Islet precursor cell (in vitro differentiated cells): ENCODE data around the gene SH3GL1.
A peak's percentile ranks its signal among the peaks of the same experiment; 100 is the strongest.
"Not testable (repeated sequence)": the region's sequence is repeated elsewhere in the genome, so short reads cannot be mapped to it uniquely, and the experiment has no call there.

Source experiments
- DNase-seq: peaks from one replicate; pipeline ENCODE4 v3.0.0-alpha.2; 2018

The SH3GL1 gene

GRCh38 chr19:4362831-4363545 is 37.4 kb downstream of the SH3GL1 start:
- DNase-seq, result peak; percentile 60

- peak; percentile 49 for DNase-seq
These were observed 38.1 kb downstream of the SH3GL1 start for GRCh38 chr19:4362101-4362828.

DNA sequence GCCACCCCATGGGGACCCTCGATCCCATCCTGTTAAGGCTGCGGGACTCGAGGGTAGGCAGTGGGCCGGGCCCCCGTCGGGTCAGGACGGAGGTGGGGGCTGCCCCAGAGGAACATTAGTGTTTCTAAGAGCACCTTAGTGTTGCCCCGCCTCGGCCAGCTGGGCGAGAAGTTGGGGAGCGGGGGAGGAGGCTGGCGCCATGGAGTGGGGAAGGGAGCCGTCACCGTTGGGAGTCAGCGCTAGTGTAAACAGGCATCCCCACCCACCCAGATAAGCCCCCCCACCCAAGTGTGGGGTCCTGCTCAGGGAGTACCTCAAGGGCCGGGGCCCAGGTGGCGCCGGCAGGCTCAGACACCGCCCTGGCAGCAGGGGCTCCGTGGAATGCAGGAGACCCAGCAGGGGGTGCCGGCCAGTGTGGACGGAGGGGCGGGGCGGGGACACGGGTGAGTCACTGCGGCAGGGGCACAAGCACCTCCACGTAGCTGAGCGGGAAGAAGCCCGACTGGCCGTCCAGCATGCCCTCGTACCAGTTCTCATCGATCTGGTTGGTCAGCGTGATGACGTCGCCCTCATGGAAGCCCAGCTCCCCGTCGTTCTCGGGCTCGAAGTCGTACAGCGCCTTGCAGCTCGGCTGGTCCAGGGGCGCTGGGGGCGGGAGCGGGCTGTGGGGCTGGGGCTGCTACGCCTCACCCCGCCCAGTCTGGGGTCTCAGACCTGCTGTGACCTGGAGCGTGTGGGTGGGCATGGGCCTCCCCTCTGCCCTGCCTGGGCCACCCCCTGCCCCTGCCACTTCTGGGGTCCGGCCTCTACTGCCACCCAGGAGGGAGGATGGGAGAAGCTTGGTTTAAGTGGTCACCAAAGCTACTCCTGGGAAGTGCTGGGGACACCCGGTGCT is 38.9 kb downstream of the SH3GL1 start:
- peak; percentile 74 for DNase-seq

- peak; percentile 63 for DNase-seq
These were observed 39.7 kb downstream of the SH3GL1 start for GRCh38 chr19:4360641-4361151.

DNA sequence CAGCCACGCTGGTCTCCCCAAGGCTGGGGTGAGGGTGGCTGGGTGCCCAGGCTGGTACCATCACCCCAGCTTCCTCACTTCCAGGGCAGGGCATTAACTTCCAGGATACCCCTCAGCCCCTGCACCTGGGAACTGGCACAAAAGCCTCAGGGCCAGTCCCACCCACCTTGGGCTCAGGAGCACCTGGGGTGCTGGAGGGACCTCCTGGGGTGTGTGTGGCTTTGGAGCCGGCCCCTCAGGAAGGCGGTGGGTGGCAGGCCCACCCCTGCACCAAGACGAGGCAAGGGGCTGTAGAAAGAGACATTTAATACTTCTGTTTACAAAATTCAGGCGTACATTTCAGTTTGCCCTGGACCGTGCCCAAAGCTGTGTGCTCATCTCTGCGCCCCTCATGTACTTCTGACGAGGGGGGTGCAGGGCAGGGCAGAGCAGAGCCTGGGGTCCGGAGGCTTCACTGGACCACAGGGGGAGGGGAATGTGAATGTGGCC is 40.2 kb downstream of the SH3GL1 start:
- peak; percentile 52 for DNase-seq

DNA sequence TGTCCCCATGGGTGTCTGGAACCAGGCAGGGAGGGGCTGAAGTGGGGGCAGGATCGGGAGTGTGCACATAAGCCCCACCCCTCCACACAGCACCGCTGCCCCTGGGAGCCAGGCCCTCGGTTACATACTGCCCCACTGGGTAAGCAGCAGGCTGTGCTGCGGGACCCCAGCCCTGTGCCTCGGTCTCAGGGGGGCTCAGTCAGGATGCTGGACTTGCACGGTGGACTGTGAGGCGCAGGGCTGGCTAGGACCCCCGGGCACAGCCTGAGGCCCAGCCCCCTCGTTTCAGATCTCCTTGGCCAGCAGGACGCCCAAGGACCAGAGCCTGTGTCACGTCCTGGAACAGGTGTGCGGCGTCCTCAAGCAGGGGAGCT is 40.7 kb downstream of the SH3GL1 start:
- DNase-seq, result peak; percentile 43

- DNase-seq, result no peak
These were observed 41.4 kb downstream of the SH3GL1 start for GRCh38 chr19:4358709-4359626.

- DNase-seq, result no peak
These were observed 42.4 kb downstream of the SH3GL1 start for GRCh38 chr19:4357921-4358326.

- peak; percentile 52 for DNase-seq
These were observed 43.1 kb downstream of the SH3GL1 start for GRCh38 chr19:4357095-4357797.

DNA sequence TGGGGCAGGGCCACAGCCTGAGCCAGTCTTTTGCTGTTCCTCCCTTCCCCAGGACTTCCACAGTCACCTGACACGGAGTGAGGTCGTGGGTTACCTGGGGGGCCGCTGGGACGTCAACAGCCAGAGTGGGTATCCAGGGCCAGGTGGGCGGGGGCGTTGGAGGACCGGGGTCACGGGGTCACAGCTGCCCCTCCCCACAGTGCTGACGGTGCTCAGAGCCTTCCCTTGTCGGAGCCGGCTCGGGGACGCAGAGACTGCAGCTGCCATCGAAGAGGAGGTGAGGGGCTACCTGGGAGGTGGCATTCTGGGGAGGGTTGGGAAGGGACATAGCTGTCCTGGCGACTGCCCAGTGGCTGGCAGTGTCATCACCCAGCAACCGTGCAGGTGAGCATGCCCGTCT is 45.5 kb downstream of the SH3GL1 start:
- no peak for DNase-seq

GRCh38 chr19:4354282-4354681 is 46.1 kb downstream of the SH3GL1 start:
- DNase-seq, result no peak

DNA sequence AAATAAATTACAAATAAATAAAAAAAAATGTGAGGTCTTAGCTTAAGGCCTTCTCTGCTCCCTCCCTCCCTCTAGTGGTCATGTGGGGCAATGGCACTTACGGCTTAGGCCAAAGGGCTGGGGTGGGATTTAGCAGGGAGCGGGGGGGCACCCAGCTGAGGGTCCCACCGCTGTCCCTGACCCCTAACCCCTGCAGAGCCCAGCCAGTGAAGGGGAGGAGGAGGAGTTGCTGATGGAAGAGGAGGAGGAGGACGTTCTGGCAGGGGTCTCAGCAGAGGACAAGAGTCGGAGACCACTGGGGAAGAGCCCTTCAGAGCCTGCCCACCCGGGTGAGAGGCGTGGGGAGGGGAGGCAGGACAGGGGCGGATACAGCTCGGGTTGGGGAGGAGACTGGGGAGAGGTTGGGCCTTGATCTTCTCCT is 47.6 kb downstream of the SH3GL1 start:
- no peak for DNase-seq

DNA sequence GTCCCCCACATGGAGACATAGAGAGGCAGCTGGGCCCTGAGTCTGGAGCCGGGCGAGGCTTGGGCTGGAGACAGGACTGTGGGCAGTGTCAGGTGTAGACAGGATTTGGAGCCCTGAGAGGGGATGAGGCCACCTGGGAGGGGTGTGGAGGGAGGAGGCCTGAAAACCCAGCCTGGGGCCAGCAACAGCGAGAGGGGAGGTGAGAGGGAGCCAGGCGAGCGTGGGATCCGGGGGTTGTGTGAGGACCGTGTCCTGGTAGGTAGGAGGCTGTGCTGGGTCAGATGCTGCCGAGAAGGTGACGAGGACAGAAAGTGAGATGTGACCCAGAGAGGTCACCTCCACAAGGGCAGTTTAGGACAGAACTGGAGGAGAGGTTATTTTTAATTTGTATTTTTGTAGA is 49.6 kb downstream of the SH3GL1 start:
- no peak for DNase-seq

- no peak for DNase-seq
These were observed 50.2 kb downstream of the SH3GL1 start for GRCh38 chr19:4350111-4350510.

- DNase-seq, result not testable (repeated sequence)
These were observed 51.1 kb downstream of the SH3GL1 start for GRCh38 chr19:4349225-4349624.

DNA sequence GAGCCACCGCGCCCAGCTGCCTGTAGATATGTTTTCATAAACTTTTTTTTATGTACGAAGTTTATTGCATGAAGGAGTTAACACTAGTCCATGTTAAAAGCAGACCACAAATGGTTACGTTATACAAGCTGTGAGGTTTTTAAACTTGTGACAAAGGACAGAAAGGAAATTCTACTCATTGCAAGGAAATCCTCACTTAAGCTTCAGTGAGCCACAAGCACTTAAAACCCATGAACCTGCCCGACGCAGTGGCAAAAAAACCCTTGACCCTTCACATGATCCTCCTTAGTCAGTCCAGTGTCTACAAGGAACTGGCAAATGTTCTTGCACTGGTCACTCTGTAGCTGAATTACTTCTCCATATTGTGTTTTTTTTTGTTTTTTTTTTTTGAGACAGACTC is 52.8 kb downstream of the SH3GL1 start:
- DNase-seq, result no peak

GRCh38 chr19:4346020-4346383 is 54.3 kb downstream of the SH3GL1 start:
- DNase-seq, result no peak

DNA sequence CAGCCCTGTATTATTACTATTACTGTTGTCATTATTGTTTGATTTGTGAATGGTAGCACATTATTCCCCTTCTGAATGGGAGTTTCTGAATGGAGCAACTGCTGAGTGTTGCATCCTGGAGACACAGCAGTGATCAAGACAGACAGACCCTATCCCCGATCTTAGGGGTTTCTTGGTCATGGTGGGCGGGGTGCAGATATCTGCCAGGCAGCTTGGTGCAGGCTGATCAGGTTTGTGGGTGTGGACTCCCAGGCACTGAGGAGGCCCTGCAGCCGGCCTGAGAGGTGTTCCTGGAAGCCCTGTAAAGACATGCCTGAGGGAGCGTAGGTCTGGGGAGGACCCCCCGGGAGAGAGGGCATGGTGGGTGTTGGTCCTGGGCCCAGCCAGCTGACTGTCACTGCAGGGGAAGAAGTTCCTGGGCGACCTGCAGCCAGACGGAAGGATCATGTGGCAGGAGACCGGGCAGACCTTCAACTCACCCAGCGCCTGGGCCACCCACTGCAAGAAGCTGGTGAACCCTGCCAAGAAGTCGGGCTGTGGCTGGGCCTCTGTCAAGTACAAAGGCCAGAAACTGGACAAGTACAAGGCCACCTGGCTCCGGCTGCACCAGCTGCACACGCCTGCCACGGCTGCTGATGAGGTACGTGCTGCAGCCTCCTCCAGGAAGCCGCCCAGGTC is 54.9 kb downstream of the SH3GL1 start:
- DNase-seq, result no peak

GRCh38 chr19:4343370-4344307 is 56.7 kb downstream of the SH3GL1 start, which contains the start of gene MPND:
MPND (plus strand) TSS chr19:4343562; CDS start chr19:4343594, 32 bp downstream.
- peak; percentile 91 for DNase-seq
